Stimulated activated CD4-positive, alpha-beta T cell treated with anti-CD3 and anti-CD28 coated beads, TNF-alpha, amount 100 ng/mL, for 1 hour (primary cell): ENCODE measurements around the gene APOBEC3F.
"Not testable (repeated sequence)": the region's sequence is repeated elsewhere in the genome, so short reads cannot be mapped to it uniquely, and the experiment has no call there.

ENCODE experiments used
- DNase-seq, 3 donors: peaks; one replicate each; pipeline ENCODE4 v3.0.0-alpha.2; 2020; ENCODE audit warnings: low read depth in 3 of 3, low spot score in 1 of 3

APOBEC3F gene

DNA sequence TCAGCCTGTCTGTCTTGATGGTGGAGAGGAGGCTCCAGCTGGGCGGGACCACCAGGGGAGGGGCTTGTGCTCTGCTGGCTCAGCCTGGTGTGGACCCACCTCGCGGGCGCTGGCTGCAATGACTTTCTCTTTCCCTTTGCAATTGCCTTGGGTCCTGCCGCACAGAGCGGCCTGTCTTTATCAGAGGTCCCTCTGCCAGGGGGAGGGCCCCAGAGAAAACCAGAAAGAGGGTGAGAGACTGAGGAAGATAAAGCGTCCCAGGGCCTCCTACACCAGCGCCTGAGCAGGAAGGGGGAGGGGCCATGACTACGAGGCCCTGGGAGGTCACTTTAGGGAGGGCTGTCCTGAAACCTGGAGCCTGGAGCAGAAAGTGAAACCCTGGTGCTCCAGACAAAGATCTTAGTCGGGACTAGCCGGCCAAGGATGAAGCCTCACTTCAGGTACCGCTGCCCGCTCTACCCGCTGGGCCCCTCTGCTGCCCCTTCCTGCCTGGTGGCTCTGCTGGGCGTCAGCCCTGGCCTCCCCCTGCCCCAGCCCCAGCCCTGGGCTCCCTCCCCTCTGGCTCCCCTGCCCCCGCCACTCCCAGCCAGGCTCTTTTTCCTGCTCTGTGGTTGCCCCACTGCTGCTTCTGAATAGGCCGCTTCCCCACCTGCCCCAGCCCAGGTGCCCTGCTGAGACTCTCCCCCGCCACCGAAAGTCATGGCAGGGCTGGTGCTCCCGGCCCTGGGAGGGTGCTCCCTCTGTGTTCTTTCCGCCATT is at the start of gene APOBEC3F:
APOBEC3F (plus strand) TSS at position 327 of the 759 bp plus-strand sequence; CDS start at position 424, 97 bp downstream.
- peak in 2 of 3 donors; percentile 34 to 44 for DNase-seq

DNA sequence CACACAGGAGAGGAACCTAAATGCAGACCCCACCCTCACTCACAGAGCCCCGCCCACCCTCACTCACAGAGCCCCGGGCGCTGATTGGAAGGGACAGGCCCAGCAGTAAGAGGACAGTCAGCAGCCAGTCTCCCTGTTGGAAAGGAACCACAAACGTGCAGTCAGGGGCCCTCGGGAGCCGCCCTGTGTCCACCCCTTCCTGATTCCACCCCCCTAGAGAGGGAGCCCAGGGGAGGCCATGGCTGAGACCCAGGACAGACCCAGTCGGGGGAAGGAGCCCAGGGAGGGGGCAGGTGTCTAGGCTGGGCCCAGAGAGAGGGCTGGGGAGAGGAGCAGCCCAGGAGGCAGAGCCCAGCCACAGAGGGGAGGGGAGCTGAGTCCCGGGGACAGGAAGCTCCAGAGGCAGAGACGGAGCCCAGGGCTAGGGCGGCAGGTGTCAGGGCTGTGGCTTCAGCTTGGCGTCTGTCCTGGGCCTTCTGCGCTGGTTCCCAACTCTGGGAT is 47.7 kb upstream of the APOBEC3F start:
- not testable (repeated sequence) for DNase-seq

DNA sequence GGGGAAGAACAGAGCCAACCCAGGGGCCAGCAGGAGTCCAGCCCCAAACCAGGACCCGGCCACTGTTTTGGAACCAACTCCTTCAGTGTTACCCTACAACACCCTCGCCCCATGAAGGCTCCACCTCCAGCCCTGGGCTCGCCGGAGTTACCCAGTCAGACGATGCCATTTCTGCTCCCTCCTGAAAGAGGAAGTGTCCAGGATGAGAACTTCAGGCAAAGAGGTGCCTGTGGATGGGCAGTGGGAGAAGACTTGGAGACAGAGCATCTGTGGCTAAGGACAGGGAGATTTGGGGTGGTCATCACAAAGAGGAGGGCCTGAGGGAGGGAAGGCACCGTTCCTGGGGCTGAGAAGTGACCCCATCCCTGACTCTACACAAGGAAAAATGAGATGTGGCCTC is 44.6 kb upstream of the APOBEC3F start:
- no peak for DNase-seq

DNA sequence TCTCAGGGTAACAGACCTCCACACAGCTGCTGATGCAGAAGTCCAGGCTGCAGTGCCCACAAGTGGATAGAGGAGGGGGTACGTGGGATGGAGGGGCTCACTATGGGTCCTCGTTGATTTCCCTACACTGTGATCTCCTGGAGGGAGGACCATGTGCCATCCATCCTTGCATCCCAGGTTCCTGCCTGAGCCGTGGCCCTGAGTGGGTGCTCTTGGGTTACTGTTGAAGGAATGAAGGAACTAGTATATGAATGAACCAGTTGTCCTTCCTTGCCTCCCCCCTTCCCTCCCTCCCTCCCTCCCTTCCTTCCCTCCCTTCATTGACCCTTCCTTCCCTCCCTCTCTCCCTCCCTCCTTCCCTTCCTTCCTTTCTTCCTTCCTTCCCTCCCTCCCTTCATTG is 43.1 kb upstream of the APOBEC3F start:
- DNase-seq = no peak

DNA sequence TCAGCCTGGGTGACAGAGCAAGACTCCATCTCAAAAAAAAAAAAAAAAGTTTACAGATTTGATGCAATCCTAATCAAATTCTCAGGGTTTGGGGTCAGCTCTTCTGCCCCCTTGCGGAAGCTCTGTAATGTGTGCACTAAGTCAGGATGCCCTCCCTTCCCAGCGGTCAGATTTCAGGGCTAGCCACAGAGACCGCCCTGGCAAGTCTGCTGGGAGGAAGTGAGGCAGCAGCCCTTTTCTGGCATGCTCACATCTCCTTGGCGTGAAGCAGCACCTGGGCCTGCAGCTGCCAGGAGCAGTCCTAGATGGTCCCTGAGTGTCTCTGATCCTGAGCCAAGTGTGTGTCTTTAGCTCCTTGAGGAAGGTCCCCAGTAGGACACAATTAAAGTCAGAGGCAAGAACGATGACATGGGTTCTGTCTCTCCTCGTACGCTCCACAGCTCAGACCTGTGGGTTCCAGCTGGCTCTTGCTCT is 37.5 kb upstream of the APOBEC3F start:
- peak in 2 of 3 donors; percentile 46 to 49 for DNase-seq

DNA sequence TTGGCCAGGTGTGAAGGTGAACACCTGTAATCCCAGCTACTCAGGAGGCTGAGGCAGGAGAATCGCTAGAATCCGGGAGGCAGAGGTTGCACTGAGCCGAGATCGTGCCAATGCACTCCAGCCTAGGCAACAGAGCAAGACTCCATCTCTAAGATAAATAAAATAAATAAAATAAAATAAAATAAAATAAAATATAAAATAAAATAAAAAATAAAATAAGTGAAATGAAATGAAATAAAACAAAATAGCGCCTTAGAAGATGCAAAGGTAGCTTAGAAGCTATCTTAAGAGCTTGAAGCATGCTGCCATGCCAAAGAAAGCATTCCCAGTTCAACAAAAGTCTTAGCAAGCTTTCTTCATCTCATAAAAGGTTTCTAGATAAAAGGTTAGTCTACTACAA is 33.5 kb upstream of the APOBEC3F start:
- no peak for DNase-seq

DNA sequence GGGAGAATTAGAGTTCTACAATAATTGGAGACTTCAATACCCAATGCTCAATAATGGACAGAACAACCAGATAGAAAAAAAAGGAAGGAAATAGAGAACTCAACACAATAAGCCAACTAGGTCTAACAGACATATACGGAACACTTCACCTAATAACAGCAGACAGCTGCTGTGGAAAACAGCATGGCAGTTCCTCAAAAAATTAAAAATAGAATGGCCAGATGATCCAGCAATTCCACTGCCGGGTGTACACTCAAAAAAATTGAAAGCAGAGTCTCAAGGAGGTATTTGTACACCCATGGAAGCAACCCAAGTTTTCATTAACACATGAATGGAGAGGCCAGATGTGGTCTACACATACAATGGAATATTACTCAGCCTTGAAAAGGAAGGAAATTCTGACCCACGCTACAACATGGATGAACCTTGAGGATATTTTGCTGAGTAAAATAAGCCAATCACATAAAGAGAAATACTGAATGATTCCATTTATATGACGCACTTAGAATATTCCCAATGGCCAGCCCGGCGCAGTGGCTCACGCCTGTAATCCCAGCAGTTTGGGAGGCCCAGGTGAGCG is 32.3 kb upstream of the APOBEC3F start:
- DNase-seq = not testable (repeated sequence)

DNA sequence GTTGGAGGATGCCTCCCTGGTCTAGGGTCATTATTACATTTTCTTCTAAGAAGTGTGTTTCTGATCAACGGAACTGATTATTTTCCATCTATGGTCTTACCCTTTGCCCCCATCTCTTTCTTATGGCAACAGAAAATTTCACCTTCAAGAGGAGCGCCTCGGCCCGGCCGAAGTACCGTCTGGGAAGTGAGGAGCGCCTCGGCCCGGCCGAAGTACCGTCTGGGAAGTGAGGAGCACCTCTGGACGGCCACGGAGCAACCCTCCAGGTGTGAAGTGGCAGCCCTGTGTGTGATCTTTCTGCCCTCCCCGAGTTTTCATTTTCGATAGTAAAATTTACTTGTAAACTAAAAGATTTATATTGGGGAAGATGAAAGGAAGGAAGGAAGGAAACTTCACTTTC is 29.7 kb upstream of the APOBEC3F start:
- no peak for DNase-seq

DNA sequence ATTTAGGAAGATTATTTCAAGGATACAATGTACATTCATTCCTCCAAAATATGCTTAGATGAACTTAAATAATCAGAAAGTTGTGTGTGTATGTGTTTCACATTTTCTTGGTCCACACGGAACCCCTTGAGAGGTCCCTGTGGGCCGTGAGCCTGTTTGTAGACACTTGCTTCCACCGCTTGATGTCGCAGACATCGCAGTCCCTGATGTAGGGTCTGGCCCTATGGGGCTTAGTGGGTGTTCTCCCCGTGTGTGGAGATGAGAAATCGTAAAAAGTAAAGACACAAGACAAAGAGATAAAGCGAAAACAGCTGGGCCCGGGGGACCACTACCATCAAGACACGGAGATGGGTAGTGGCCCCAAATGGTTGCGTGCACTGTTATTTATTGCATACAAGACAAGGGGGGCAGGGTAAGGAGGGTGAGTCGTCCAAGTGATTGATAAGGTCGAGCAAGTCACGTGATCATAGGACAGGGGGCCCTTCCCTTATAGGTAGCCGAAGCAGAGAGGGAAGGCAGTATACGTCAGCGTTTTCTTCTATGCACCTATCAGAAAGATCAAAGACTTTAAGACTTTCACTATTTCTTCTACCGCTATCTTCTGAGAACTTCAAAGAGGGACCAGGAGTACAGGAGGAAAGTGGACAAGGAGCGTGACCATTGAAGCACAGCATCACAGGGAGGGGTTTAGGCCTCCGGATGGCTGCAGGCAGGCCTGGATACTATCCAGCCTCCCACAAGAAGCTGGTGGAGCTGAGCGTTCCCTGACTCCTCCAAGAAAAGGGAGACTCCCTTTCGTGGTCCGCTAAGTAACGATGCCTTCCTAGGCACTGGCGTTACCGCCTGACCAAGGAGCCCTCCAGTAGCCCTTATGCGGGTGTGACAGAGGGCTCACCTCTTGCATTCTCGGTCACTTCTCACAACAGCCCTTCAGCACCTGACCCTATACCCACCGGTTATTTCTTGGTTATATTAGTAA is 27.8 kb upstream of the APOBEC3F start:
- no peak for DNase-seq

DNA sequence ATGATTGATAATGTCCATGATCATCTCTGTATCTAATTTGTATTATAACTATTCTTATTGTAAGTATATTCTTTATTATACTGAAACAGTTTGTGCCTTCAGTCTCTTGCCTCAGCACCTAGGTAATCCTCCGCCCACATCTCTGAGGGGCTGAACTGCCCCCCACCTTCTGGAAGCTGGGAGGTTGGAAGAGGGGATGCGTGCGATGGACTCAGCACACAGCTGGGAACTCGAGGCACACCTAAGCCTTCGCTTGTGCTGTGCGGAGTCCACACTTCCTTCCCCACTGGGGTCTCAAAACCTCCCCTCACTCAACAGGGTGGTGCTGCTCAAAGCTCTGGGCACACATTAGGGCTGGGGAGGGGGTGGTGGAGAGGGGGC is 27.1 kb upstream of the APOBEC3F start:
- not testable (repeated sequence) for DNase-seq

DNA sequence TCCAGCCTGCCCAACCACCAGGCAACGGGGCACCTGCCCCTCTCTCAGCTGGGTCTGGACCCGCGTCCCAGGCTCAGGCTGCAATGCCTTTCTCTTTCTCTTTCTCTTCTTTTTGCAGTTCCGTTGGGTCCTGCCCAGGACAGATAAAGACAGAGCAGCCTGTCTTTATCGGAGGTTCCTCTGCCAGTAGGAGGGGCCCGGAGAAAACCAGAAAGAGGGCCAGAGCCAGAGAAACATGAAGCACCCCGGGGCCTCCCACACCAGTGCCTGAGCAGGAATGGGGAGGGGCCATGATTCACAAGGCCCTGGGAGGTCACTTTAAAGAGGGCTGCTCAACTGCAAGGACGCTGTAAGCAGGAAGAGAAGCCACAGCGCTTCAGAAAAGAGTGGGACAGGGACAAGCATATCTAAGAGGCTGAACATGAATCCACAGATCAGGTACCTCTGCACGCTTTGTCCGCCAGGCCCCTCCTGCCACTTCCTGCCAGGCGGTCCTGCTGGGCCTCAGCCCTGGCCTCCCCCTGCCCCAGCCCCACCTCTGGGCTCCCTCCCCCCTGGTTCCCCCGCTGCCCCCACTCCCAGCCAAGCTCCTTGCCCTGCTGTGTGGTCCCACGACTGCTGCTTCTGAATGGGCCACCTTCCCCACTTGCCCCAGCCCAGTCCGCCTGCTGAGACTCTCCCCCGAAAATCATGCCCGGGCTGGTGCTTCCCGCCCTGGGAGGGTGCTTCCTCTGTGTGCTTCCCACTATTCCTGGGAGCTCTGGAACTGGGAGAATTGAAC is 26.5 kb upstream of the APOBEC3F start, which contains the start of gene APOBEC3C:
APOBEC3C (plus strand) TSS at position 316 of the 781 bp plus-strand sequence; CDS start at position 422, 106 bp downstream.
- DNase-seq = peak; percentile 50 to 59 (median 51)

DNA sequence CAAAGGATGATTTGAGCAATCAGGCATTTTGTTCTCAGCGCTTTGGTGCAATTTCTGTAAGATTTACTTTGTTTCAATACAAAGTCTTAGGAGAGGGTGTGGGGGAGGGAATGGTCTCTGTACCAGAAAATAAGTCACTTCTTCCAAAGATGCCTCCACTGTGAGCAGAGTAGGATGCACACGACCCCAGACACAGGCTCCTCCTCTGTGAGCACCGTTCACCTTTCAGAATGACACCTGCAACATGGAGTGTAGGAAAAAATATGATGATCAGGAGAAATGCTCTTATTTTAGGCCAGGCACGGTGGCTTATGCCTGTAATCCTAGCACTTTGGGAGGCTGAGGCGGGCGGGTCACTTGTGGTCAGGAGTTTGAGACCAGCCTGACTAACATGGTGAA is 25.9 kb upstream of the APOBEC3F start:
- DNase-seq = not testable (repeated sequence)

DNA sequence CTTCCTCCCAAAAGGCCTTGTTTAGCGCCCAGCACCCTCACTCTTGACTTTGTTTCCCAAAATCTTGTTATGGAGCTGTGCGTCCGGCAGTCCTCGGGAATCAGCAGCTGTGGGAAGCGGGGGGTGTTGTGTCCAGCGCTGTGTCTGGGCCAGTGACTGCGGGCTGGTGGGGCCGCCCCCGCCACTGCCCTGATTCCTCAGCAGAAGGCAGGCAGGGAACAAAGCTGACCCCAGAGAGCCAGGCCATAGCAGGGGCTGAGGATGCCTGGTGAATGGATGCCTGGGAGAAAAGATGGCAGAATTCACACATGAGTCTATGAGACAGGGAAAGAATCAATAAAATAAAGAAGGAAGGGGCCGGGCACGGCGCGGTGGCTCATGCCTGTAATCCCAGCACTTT is 24.1 kb upstream of the APOBEC3F start:
- DNase-seq = no peak

DNA sequence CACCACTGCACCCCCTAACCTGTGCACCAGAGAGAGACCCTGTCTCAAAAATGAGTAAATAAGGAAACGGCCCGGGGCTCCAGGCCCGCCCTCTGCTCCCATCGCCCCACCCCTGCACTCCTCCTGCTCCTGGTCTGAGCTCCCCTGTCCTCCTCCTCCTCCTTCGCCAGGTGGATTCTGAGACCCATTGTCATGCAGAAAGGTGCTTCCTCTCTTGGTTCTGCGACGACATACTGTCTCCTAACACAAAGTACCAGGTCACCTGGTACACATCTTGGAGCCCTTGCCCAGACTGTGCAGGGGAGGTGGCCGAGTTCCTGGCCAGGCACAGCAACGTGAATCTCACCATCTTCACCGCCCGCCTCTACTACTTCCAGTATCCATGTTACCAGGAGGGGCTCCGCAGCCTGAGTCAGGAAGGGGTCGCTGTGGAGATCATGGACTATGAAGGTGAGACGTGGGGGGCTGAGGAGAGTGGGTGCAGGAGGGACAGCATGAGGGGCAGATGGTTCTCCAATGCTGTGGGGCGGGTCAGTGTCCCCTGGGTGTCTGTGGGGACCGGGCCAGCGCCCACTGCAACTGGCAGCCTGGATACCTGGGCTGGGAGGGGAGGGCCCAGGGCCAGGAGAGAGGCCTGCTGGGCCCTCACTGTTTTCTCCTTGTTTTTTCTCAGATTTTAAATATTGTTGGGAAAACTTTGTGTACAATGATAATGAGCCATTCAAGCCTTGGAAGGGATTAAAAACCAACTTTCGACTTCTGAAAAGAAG is 22.9 kb upstream of the APOBEC3F start:
- no peak for DNase-seq

DNA sequence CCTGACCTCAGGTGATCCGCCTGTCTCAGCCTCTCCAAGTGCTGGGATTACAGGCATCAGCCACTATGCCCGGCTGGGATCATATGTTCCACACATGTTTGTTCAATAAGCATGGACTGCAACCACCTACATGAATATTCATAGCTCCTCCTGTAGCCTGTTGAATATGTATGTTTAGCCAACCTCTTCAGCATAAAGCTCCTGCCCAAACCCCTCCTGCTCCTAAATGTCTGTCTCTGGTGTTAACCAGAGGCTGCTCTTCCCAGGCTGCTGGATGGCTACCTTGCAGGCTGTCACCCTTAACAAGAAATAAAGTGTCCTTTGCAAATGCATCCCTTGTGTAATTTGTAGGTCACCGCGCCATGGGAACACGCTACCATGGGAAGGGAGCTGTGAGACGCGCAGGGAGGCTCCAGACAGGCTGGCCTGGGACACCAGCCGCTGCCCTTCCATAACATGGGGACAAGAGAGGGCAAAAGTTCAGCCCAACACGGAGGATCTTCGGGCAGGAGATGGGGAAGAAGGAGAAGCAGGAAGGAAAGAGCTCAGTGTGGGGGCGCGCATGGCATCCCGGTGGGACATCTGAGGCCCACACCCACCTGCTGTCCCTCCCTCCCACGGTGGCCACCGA is 20.5 kb upstream of the APOBEC3F start:
- DNase-seq = not testable (repeated sequence)

DNA sequence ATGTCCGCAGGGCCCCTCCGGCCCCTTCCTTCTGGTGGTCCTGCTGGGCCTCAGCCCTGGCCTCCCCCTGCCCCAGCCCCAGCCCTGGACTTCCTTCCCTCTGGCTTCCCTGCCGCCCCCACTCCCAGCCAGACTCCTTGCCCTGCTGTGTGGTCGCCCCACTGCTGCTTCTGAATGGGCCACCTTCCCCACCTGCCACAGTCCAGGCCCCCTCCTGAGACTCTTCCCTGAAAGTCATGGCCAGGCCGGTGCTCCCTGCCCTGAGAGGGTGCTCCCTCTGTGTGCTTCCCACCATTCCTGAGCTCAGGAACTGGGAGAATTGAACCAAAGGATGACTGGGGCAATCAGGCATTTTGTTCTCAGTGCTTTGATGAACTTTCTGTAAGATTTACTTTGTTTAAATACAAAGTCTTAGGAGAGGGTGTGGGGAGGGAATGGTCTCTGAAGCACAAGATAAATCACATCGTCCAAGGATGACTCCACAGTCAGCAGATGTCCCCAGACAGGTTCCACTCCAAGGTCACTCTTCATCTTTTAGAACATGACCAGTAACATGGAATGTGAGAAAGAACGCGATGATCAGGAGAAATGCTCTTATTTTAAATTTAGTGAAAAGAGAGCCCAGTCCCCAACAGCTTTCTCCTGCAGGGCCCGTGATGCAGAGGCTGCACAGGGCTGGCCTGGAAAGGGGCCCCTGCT is 19.0 kb upstream of the APOBEC3F start:
- DNase-seq = no peak

DNA sequence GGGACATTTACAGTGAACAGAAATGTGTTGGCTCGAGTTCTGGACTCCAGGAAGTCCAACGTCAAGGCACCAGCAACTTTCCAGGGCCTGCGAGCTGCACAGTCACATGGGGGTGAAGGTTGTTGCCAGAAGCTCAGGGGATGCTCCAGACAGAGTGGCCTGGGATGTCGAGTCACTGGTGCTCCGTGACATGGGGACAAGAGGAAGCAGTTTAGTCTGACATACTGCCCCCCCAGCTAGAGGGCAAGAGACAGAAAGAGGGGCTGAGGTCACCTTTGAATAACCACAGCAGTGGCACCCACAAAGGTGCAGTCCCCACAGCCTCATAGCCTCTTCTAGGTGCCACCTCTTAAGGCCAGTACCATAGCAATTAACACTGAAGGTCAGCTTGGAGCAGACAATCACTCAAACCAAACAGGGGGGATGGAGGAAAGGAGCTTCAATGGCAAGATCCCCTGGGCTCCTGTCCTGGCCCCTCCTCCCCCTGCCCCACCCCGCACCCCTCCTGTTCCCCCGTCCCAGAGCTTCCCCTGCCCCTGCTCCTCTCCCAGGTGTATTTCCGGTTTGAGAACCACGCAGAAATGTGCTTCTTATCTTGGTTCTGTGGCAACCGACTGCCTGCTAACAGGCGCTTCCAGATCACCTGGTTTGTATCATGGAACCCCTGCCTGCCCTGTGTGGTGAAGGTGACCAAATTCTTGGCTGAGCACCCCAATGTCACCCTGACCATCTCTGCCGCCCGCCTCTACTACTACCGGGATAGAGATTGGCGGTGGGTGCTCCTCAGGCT is 15.9 kb upstream of the APOBEC3F start:
- no peak for DNase-seq
